T-helper 1 cell treated with Interleukin-12 subunit alpha and Interleukin-12 subunit beta and Interleukin-4 antibody, amounts not matched to agents 30 ng/mL and 1 ng/mL, for 36 hours (primary cell): Measurements from ENCODE around the gene FAM210A. TPM values are rescaled to one million over a fixed set of nuclear protein-coding genes. Genes with fewer than 3 reads are reported as not detected.

ENCODE experiments used
- intact Hi-C: fragments of 100-400 bp; cut with micrococcal nuclease; formaldehyde crosslinking; loops from one replicate; pipeline ENCODE4 v1.15.1; 2024
- total RNA-seq: library from RNA; stranded (reverse); gene quantifications from 2 replicates; pipeline ENCODE4 v1.2.3, GENCODE V29; 2022

FAM210A gene
- total RNA-seq, 1 donor from 2014 or later: 21.7 TPM

- intact Hi-C loops: no loop called here
Measured at GRCh38 chr18:13646633-13647032, 79.7 kb downstream of the FAM210A start.

GRCh38 chr18:13645093-13645492, 81.3 kb downstream of the FAM210A start:
- intact Hi-C loops: no loop called here

- intact Hi-C loops: no loop called here
Measured at GRCh38 chr18:13643261-13643751, 83.1 kb downstream of the FAM210A start.

- intact Hi-C loops: no loop called here
Measured at GRCh38 chr18:13642440-13642827, 83.9 kb downstream of the FAM210A start.

- intact Hi-C loops: no loop called here
Measured at GRCh38 chr18:13641551-13642439, 84.6 kb downstream of the FAM210A start.

GRCh38 chr18:13640266-13640860, 86.0 kb downstream of the FAM210A start:
- intact Hi-C loops: no loop called here

GRCh38 chr18:13638719-13639595, 87.4 kb downstream of the FAM210A start:
- intact Hi-C loops: no loop called here

- intact Hi-C loops: no loop called here
Measured at GRCh38 chr18:13635046-13635445, 91.3 kb downstream of the FAM210A start.

- intact Hi-C loops: loop anchor here (5.0 kb wide), 1 partner anchor 366 kb away; no protein-coding TSS in a partner anchor
Measured at GRCh38 chr18:13633700-13634099, 92.7 kb downstream of the FAM210A start.

- intact Hi-C loops: loop anchor here (1.0 to 5.0 kb wide), 4 partner anchors 16 to 414 kb away; no protein-coding TSS in a partner anchor
Measured at GRCh38 chr18:13630716-13631268, 95.6 kb downstream of the FAM210A start.

GRCh38 chr18:13629841-13630715, 96.3 kb downstream of the FAM210A start:
- intact Hi-C loops: loop anchor here (1.0 to 5.0 kb wide), 4 partner anchors 16 to 414 kb away; no protein-coding TSS in a partner anchor

GRCh38 chr18:13628211-13628610, 98.1 kb downstream of the FAM210A start:
- intact Hi-C loops: no loop called here

- intact Hi-C loops: no loop called here
Measured at GRCh38 chr18:13627639-13628038, 98.7 kb downstream of the FAM210A start.

GRCh38 chr18:13626544-13626908, 99.8 kb downstream of the FAM210A start:
- intact Hi-C loops: no loop called here

GRCh38 chr18:13625843-13626543, 100.4 kb downstream of the FAM210A start:
- intact Hi-C loops: no loop called here

- intact Hi-C loops: no loop called here
Measured at GRCh38 chr18:13625355-13625754, 101.0 kb downstream of the FAM210A start.

GRCh38 chr18:13624563-13625237, 101.7 kb downstream of the FAM210A start:
- intact Hi-C loops: no loop called here

GRCh38 chr18:13623871-13624270, 102.5 kb downstream of the FAM210A start:
- intact Hi-C loops: no loop called here

GRCh38 chr18:13623348-13623747, 103.0 kb downstream of the FAM210A start:
- intact Hi-C loops: no loop called here
